ENCODE results near the gene PEPD.

The PEPD gene

DNA sequence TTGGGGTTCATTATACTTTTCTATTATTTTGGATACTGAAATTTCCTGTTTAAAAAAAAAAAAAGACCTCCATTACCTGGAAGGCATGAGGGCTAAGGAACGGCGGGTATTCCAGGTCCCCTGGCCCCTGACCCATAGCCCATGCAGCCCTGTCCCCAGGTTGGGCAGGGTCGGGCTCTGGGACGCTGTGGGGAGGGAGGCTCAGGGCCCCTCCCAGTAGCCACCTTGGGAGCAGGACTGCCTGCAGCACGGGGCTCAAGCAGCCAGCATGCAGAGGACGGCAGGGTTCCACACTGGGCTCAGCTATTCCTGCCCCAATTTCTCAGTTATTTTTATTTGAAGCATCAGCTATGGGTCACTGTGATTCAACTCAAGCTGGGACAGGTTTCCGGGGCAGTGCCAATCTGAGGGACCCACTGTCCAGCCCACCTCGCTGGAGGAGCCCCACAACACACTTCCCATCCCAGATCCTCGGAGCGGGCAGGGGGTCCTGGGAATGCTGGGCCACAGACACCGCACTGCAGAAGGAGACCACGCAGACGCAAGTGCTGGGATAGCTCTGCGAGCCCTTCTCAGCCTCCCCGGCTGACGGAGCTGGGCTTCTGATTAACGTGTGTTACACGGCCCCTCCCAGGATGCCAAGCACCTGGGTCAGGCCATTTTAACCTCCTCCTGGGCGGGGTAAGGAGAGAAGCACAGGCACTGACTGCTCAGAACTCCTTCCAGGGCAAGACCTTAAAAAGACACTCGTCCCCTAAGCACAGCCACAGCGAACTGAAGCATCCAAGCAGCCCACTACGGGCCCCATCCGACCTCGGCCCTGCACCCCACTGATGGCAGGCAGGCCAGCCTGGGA, 60.1 kb downstream of the PEPD start:
- no peak for DNase-seq (ENCODE audit: low read depth)
- no peak overlapping the region for H3K4me3 ChIP-seq (replicated peaks; ENCODE audit: low read depth, low read length)

DNA sequence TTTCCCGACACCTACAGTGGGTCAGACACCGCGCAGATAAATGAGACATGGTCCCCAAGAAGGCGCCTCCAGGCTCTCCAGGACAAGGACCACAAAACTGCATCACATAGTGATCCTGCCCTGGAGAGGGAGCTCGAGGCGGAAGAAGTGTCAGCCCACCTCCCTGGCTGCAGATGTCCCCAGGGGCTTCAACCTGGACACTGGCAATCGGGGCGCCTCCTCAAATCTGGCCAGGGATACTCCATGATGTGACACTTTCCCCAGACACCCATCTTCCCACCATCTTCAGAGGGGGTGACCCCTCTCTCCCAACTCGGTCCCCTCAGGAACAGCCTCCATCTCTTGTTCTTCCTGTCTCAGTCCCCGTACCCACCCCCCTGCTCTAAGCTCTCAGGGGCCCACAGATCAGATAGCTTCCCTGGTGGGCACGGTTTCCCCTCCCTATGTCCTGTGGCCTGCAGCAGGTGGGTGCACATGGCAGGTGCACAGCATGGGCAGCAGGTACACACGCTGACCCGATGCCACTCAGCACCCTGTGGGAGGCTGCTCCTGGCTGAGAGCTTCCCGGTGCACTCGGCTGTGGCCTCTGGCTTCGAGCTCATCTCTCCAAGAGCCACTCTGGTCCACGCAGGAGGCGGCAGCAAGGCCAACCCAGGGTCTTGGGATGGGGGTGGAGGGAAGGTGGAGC, 61.2 kb downstream of the PEPD start:
- no peak for DNase-seq (ENCODE audit: low read depth)
- TF ChIP-seq, protein P1, sequence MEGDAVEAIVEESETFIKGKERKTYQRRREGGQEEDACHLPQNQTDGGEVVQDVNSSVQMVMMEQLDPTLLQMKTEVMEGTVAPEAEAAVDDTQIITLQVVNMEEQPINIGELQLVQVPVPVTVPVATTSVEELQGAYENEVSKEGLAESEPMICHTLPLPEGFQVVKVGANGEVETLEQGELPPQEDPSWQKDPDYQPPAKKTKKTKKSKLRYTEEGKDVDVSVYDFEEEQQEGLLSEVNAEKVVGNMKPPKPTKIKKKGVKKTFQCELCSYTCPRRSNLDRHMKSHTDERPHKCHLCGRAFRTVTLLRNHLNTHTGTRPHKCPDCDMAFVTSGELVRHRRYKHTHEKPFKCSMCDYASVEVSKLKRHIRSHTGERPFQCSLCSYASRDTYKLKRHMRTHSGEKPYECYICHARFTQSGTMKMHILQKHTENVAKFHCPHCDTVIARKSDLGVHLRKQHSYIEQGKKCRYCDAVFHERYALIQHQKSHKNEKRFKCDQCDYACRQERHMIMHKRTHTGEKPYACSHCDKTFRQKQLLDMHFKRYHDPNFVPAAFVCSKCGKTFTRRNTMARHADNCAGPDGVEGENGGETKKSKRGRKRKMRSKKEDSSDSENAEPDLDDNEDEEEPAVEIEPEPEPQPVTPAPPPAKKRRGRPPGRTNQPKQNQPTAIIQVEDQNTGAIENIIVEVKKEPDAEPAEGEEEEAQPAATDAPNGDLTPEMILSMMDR (IDR thresholded peaks at IDR 0.05; ENCODE audit: low read length, missing control alignments) = no peak
- no peak overlapping the region for H3K4me3 ChIP-seq (replicated peaks; ENCODE audit: low read depth, low read length)

More for the DNA sequence above, 60.1 kb downstream of the PEPD start:
- TF ChIP-seq, protein P1 (IDR thresholded peaks at IDR 0.05; ENCODE audit: low read length, missing control alignments) = no peak

DNA sequence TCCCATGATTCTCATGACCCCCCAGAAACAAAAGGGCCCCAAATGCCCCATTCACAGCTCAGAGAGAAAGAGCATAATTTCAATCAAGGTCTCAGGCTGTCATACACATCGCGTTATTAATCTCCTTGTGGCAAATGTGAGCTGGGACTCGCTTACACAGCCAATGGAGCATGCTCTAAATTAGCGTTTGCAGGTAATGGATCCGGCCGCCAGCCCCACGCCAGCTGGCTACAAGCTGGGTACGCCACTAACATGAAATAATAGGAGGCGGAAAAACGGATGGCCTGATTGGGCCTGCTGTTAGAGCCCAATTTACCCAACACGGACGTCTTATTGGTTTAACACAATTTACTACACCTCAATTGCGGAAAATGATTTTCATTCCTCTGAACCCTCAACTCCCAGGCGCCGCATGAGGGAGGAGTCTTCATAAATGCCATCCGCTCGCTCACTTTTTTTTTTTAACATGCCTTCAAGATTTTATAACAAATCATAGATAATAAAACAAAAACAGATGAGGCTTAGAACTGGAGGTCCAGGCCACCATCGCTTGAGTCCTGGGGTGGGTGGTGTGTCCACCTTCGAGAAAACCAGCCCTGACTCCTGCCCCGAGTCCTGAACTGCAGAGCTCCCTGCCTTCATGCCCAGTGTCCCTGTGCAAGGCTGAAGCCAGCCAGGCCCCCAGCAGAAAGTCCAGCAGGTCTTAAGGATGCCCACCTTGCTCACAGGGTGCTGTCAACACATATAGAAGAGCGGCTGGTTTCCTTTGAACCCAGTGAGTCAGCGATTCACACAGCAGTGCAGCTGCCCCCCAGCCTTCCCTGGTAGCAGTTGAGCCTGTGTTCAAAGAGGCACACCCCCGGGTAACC, 62.1 kb downstream of the PEPD start:
- no peak for DNase-seq (ENCODE audit: low read depth)
- no peak overlapping the region for H3K4me3 ChIP-seq (replicated peaks; ENCODE audit: low read depth, low read length)
- TF ChIP-seq, protein P1 (IDR thresholded peaks at IDR 0.05; ENCODE audit: low read length, missing control alignments) = no peak

DNA sequence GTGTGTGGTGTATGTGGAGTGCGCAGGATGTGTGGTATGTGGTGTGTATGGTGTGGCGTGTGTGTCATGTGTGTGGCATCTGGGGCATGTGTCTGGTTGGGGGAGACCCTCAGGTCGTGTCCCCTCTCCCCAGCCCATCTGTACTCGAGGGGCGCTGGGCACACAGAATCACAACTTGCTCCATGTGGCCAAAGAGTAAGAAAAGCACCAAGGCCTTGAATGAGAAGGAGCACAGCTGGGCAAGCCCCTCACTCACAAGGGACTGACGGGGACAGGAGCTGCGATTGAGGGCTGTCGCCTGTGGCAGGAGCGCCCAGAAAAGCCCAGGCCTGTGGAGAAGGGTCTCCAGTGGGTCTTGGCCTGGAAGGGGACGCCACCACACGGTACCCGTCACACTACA, 62.8 kb downstream of the PEPD start:
- H3K4me3 ChIP-seq (replicated peaks; ENCODE audit: low read depth, low read length) = no peak overlapping the region
- DNase-seq (ENCODE audit: low read depth) = no peak
- TF ChIP-seq, protein P1 (IDR thresholded peaks at IDR 0.05; ENCODE audit: low read length, missing control alignments) = no peak

DNA sequence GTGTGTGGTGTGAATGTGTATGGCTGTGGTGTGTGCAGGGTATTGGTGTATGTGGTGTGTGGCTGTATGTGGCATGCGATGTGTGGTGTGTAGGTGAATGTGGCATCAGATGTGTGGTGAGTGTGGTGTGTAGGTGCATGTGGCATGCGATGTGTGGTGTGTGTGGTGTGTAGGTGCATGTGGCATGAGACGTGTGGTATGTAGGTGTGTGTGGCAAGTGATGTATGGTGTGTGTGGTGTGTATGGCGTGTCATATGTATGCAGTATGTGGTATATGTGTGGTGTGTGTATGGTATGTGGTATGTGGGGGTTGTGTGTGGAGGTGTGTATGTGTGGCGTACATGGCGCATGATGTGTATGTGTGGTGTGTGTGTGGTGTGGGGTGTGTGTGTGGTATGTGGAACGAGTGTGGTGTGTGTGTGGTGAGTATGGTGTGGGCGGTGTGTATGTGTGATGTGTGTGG, 63.4 kb downstream of the PEPD start:
- H3K4me3 ChIP-seq (replicated peaks; ENCODE audit: low read depth, low read length) = no peak overlapping the region
- no peak for DNase-seq (ENCODE audit: low read depth)
- TF ChIP-seq, protein P1 (IDR thresholded peaks at IDR 0.05; ENCODE audit: low read length, missing control alignments) = no peak

DNA sequence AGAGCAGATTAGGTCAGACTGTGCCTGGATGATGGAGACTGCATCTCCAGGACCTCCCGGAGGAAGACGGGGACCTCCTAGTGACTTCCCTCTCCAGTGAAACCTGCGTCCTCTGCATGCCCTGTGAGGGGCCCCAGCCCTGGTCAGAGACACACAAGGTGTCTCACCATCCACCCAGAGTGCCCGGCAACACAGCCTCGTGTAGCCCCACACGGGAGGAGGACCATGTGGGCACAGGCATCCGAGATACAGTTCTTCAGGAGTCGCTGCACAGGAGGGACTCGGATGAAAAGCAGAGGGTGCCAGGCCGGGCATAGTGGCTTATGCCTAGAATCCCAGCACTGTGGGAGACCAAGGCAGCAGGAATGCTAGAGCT, 64.8 kb downstream of the PEPD start:
- DNase-seq (ENCODE audit: low read depth) = no peak
- TF ChIP-seq, protein P1 (IDR thresholded peaks at IDR 0.05; ENCODE audit: low read length, missing control alignments) = no peak
- H3K4me3 ChIP-seq (replicated peaks; ENCODE audit: low read depth, low read length) = no peak overlapping the region
